Sigmoid colon (tissue), 7 donors: ENCODE results near the gene ALAS2. TPM values are rescaled to one million over a fixed set of nuclear protein-coding genes. Genes with fewer than 3 reads are reported as not detected.
A peak's percentile ranks its signal among the peaks of the same experiment; 100 is the strongest.

Experiments
- DNase-seq: peaks from one replicate; pipeline ENCODE4 v3.0.0-alpha.2; 2019
- H3K27ac ChIP-seq, 4 donors: fragments of 200-600 bp; sonication (generic); one replicate each; pipeline ENCODE4 v1.5.1; 2016 to 2019; ENCODE audit warnings: mild to moderate bottlenecking in 1 of 4
- H3K27me3 ChIP-seq, 3 donors: fragments of 200-600 bp; sonication (generic); one replicate each; pipeline ENCODE4 v1.5.1; 2019; ENCODE audit warnings: mild to moderate bottlenecking in 1 of 3
- H3K36me3 ChIP-seq, 4 donors: fragments of 200-600 bp; sonication (generic); one replicate each; pipeline ENCODE4 v1.5.1; 2016 to 2019
- H3K4me1 ChIP-seq, 4 donors: fragments of 200-600 bp; sonication (generic); one replicate each; pipeline ENCODE4 v1.5.1; 2017 to 2019
- H3K4me3 ChIP-seq, 4 donors: fragments of 200-600 bp; sonication (generic); one replicate each; pipeline ENCODE4 v1.5.1; 2017 to 2019; ENCODE audit warnings: mild to moderate bottlenecking in 2 of 4, moderate library complexity in 1 of 4
- H3K9me3 ChIP-seq, 4 donors: fragments of 200-600 bp in 3 of 4; sonication (generic) in 3 of 4; one replicate each; pipeline versions ENCODE4 v1.5.1 to v1.6.1; 2013 to 2019
- CTCF ChIP-seq, 4 experiments: fragments of 450-650 bp in 3 of 4; fragments of 200-600 bp in 1 of 4; IDR thresholded peaks; one replicate each; pipeline ENCODE4 v1.5.1; 2016 to 2019; ENCODE audit warnings: antibody characterized with exemption in 4 of 4, mild to moderate bottlenecking in 3 of 4, moderate library complexity in 2 of 4
- EP300 ChIP-seq, 4 donors: sonication (generic); formaldehyde crosslinking; IDR thresholded peaks; one replicate each; pipeline ENCODE4 v1.6.1; 2017; ENCODE audit warnings: antibody characterized with exemption in 4 of 4
- POLR2A ChIP-seq, 2 donors: fragments of 450-650 bp; IDR thresholded peaks; one replicate each; pipeline ENCODE4 v1.6.1; 2016; ENCODE audit warnings: antibody characterized with exemption in 2 of 2, mild to moderate bottlenecking in 2 of 2, moderate library complexity in 2 of 2
- POLR2AphosphoS5 ChIP-seq, 4 donors: sonication (generic); formaldehyde crosslinking; IDR thresholded peaks; one replicate each; pipeline ENCODE4 v1.6.1; 2017; ENCODE audit warnings: antibody characterized with exemption in 4 of 4
- WGBS, 2 donors: extraction: QIAGEN DNeasy Blood & Tissue Kit; methylation state at CpG; one replicate each; pipeline ENCODE4 v1.1.7; 2013; 5-methylcytosine and 5-hydroxymethylcytosine counted together
- intact Hi-C: fragments of 100-400 bp; cut with DNase I; formaldehyde crosslinking; loops from one replicate; pipeline ENCODE4 v1.15.1; 2023
- polyA plus RNA-seq, 3 donors: library from polyadenylated mRNA; stranded (reverse); fragments of 200-250 nt; gene quantifications; one replicate each; pipeline ENCODE4 v1.2.3, GENCODE V29; 2013
- total RNA-seq, 4 donors: library from RNA; depleted of rRNA; stranded (reverse); fragments of >200 nt; gene quantifications; one replicate each; pipeline ENCODE4 v1.1.0, GENCODE V29; 2016
- donor health status: healthy with polysubstance abuse.
- donor health status: Bipolar disorder and iron deficiency.
- donor health status: healthy.

The ALAS2 gene
- total and polyA plus RNA-seq, 7 donors, result not detected

DNA sequence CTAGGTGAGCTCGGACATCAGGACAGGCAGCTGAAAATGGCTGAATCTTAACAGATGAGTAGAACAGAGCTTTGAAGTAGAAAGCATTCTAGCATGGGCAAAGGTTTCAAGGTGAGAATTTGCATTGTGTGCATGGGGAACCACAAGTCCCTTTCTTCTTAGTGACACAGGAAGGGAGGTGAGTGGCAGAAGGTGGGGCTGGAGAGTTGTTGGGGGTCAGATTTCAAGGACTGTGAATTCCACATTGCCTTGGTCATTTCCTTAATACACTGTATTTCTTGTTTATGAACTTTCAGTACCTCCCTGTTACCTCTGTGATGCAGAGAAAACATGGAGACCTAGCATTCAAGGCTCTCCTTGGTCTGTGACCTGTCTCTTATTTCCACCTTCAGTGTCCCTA lies 26.5 kb downstream of the ALAS2 start:
- intact Hi-C loops, result loop anchor here (5.0 to 10.0 kb wide), 7 partner anchors 82 to 1322 kb away; partner anchors contain the start of genes FGD1, GNL3L, MAGED2 and TRO
- TF ChIP-seq CTCF (IDR thresholded peaks at IDR 0.05), result no peak
- no peak for TF ChIP-seq POLR2A (IDR thresholded peaks at IDR 0.05)
- TF ChIP-seq EP300 (IDR thresholded peaks at IDR 0.05), result no peak
- TF ChIP-seq POLR2AphosphoS5 (IDR thresholded peaks at IDR 0.05), result no peak

DNA sequence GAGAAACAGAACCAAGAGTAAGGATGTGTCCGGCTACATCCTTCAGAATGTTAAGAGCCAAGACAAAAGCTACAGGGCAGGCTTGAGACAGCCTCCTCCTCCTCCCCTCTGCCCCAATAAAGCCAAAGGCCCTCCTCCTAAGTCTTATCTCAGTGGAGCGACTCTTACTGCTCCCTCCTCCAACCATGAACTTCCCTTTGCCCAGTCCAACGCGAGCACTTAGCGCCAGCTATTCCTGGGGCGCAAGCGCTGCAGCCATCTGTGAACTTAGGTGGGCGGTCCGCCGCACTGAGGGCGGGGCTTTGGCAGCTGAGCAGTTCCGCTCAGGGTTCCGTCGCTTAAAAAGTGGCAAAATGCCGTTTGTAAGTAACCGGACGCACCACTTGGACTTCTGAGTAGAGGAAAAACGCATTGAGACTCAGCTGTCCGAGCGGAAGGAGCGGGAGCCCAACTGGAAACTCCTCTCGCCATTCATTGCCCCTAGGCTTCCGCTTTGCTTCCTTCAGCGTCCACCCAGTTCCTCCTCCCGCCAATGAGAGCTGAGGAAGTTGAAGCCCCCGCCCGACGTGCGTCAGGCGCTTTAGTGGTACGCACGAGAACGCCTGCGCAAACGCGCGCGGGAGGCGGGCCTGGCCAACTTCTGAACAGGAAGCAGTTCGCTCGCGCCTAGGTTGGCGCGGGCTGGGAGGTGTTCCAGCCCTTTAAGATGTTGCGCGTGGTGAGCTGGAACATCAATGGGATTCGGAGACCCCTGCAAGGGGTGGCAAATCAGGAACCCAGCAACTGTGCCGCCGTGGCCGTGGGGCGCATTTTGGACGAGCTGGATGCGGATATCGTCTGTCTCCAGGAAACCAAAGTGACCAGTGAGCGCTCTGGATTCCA lies 30.8 kb downstream of the ALAS2 start, which contains the start of gene APEX2:
APEX2 (plus strand) TSS at position 647 of the 882 bp plus-strand sequence; CDS start at position 707, 60 bp downstream.
- H3K9me3 ChIP-seq, result no peaks in the 10 kb centered on the region
- peaks cover 0 to 15% (median 6%) of the 10 kb centered on the region in 4 donors for H3K4me1 ChIP-seq
- intact Hi-C loops, result loop anchor here (5.0 to 10.0 kb wide), 7 partner anchors 78 to 1318 kb away; partner anchors contain the start of genes FGD1, GNL3L, MAGED2 and TRO
- no peaks in the 10 kb centered on the region for H3K27me3 ChIP-seq
- DNase-seq, result peak; percentile 96
- H3K27ac ChIP-seq, result peak within 1 kb of the TSS; percentile 83 to 87 (median 84)
- TF ChIP-seq EP300 (IDR thresholded peaks at IDR 0.05) (no peak), POLR2A (IDR thresholded peaks at IDR 0.05) (peak; percentile 66 to 77), CTCF (IDR thresholded peaks at IDR 0.05) (no peak), POLR2AphosphoS5 (IDR thresholded peaks at IDR 0.05) (peak; percentile 81 to 89 (median 84))
- H3K4me3 ChIP-seq, result peak within 1 kb of the TSS; percentile 34 to 58 (median 55)
- 0% methylated on average over 55 of the region's 55 CpGs for WGBS, 2 donors
- peaks cover 0 to 9% (median 0%) of the 10 kb centered on the region in 4 donors for H3K36me3 ChIP-seq

More for the DNA sequence above, 26.5 kb downstream of the ALAS2 start:
- Histone ChIP-seq H3K36me3 (peaks cover 0 to 22% (median 0%) of the 10 kb centered on the region in 4 donors), H3K27ac (no peak overlapping the region), H3K27me3 (no peaks in the 10 kb centered on the region), H3K9me3 (no peaks in the 10 kb centered on the region), H3K4me3 (no peak overlapping the region), H3K4me1 (peaks cover 0 to 11% (median 6%) of the 10 kb centered on the region in 4 donors)
- whole genome bisulfite sequencing, 2 donors, result 88 to 96% methylated on average over 1 of the region's 1 CpG
- DNase-seq, result no peak

GRCh38 chrX:54995621-54996020 lies 35.2 kb downstream of the ALAS2 start:
- Histone ChIP-seq H3K9me3 (no peaks in the 10 kb centered on the region), H3K36me3 (no peaks in the 10 kb centered on the region), H3K27me3 (no peaks in the 10 kb centered on the region), H3K4me3 (no peak overlapping the region), H3K27ac (no peak overlapping the region), H3K4me1 (peaks cover 0 to 6% (median under 1%) of the 10 kb centered on the region in 4 donors)
- intact Hi-C loops, result no loop called here
- no peak for TF ChIP-seq EP300 (IDR thresholded peaks at IDR 0.05)
- no peak for TF ChIP-seq POLR2A (IDR thresholded peaks at IDR 0.05)
- TF ChIP-seq POLR2AphosphoS5 (IDR thresholded peaks at IDR 0.05), result no peak
- DNase-seq, result no peak

DNA sequence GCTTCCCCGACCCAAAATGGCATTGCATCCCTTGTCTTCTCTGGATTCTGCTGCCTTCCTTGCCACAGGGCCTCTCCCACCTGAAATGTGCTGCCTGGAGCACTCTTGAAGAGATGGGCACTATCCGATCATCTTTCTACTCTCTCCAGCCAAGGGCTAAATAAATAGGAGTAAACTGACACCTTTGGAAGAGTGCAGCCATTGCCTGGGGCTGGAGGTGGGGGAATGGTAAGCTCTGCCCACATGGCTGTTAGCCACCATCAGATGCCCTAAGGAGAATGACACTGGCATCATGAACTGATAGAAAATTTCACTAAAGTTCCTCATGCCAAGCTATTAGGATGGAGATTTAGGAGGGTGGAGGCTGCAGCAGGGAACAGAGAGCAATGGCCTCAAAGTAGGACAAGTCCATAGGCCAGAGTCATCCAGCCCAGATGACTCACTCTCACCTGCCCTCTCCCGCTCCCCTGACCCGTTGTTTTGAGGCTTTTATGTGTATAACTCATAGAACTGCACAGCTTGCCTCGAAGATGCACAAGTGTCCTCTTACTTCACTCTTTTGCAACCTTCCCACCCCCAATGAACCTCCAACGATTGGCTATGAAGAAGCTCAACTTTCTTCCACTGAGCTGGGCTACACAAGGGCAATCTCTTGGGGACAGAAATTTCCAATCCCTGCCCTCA lies 36.0 kb downstream of the ALAS2 start:
- no peaks in the 10 kb centered on the region for H3K9me3 ChIP-seq
- no peak overlapping the region for H3K27ac ChIP-seq
- TF ChIP-seq EP300 (IDR thresholded peaks at IDR 0.05), result no peak
- no peak for TF ChIP-seq POLR2AphosphoS5 (IDR thresholded peaks at IDR 0.05)
- no peak for TF ChIP-seq CTCF (IDR thresholded peaks at IDR 0.05)
- no peak for TF ChIP-seq POLR2A (IDR thresholded peaks at IDR 0.05)
- H3K4me1 ChIP-seq, result peaks cover 0 to 6% (median 0%) of the 10 kb centered on the region in 4 donors
- no peak overlapping the region for H3K4me3 ChIP-seq
- 87% methylated on average over 6 of the region's 6 CpGs for WGBS, 2 donors
- no peak for DNase-seq
- intact Hi-C loops, result no loop called here
- H3K36me3 ChIP-seq, result no peaks in the 10 kb centered on the region
- no peaks in the 10 kb centered on the region for H3K27me3 ChIP-seq

GRCh38 chrX:54994099-54994498 lies 36.7 kb downstream of the ALAS2 start, which contains the start of gene PFKFB1:
TSS of gene PFKFB1 (minus strand) at chrX:54994188. CDS start at chrX:54994007, 181 bp downstream.
- TF ChIP-seq EP300 (IDR thresholded peaks at IDR 0.05), result no peak
- TF ChIP-seq CTCF (IDR thresholded peaks at IDR 0.05), result no peak
- no peak for TF ChIP-seq POLR2AphosphoS5 (IDR thresholded peaks at IDR 0.05)
- Histone ChIP-seq H3K4me3 (no peak within 1 kb of the TSS), H3K27me3 (no peaks in the 10 kb centered on the region), H3K4me1 (peaks cover 0 to 3% (median 0%) of the 10 kb centered on the region in 4 donors), H3K36me3 (no peaks in the 10 kb centered on the region), H3K9me3 (no peaks in the 10 kb centered on the region), H3K27ac (no peak within 1 kb of the TSS)
- WGBS, 2 donors, result 89 to 90% methylated on average over 2 of the region's 2 CpGs
- no peak for DNase-seq
- intact Hi-C loops, result no loop called here
